ENCODE measurements around the gene ASS1. TPM values are rescaled to one million over a fixed set of nuclear protein-coding genes. Genes with fewer than 3 reads are reported as not detected.

ASS1 gene
- total and polyA plus RNA-seq, 2 of the 13 experiments (the other 11 are each of a cell fraction or from before 2014, with no cell fraction given) = 77.6 to 122 TPM

DNA sequence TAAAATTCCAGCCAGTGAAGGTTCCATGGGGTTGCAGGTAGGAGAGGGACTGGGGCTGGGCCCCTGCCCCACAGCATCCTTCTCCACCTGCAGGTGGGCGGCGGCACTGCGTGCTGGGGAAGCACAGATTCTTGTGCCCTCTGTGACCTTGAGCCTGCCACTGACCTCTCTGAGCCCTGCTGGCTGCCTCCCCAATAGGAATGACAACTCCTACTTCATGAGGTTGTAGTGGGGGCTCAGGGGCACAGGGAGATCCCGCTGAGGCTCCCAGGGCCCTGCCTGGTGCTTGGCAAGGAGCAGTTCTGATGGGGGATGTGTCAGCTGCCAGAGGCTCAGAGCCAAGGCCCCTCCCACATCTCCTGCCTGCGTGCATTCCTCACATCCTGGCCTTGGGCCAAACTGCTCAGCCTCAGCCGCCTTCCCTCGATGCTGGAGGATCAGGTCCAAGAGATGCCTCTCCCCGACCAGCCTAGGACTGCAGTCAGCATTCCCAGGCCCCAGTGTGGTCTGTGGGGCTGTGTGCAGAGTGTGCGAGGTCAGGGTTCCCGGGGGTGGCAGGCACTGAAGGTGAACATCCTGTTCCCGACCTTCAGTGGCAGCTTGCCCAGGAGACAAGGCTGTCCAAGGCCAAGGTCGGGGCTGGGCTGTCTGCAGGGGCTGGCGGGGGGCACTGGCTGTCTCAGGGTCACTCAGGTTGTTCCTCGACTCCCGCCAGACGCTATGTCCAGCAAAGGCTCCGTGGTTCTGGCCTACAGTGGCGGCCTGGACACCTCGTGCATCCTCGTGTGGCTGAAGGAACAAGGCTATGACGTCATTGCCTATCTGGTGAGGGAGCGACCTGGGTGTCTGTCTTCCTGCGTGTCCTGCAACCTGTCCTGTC is 7.0 kb downstream of the ASS1 start (continued):
- TF ChIP-seq, protein P1, sequence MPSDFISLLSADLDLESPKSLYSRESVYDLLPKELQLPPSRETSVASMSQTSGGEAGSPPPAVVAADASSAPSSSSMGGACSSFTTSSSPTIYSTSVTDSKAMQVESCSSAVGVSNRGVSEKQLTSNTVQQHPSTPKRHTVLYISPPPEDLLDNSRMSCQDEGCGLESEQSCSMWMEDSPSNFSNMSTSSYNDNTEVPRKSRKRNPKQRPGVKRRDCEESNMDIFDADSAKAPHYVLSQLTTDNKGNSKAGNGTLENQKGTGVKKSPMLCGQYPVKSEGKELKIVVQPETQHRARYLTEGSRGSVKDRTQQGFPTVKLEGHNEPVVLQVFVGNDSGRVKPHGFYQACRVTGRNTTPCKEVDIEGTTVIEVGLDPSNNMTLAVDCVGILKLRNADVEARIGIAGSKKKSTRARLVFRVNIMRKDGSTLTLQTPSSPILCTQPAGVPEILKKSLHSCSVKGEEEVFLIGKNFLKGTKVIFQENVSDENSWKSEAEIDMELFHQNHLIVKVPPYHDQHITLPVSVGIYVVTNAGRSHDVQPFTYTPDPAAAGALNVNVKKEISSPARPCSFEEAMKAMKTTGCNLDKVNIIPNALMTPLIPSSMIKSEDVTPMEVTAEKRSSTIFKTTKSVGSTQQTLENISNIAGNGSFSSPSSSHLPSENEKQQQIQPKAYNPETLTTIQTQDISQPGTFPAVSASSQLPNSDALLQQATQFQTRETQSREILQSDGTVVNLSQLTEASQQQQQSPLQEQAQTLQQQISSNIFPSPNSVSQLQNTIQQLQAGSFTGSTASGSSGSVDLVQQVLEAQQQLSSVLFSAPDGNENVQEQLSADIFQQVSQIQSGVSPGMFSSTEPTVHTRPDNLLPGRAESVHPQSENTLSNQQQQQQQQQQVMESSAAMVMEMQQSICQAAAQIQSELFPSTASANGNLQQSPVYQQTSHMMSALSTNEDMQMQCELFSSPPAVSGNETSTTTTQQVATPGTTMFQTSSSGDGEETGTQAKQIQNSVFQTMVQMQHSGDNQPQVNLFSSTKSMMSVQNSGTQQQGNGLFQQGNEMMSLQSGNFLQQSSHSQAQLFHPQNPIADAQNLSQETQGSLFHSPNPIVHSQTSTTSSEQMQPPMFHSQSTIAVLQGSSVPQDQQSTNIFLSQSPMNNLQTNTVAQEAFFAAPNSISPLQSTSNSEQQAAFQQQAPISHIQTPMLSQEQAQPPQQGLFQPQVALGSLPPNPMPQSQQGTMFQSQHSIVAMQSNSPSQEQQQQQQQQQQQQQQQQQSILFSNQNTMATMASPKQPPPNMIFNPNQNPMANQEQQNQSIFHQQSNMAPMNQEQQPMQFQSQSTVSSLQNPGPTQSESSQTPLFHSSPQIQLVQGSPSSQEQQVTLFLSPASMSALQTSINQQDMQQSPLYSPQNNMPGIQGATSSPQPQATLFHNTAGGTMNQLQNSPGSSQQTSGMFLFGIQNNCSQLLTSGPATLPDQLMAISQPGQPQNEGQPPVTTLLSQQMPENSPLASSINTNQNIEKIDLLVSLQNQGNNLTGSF (CRISPR knock-in tag; IDR thresholded peaks at IDR 0.05) = no peak
- TF ChIP-seq NFE2L2 (IDR thresholded peaks at IDR 0.05; ENCODE audit: low read length) = no peak
- TF ChIP-seq SIN3A (IDR thresholded peaks at IDR 0.05; ENCODE audit: borderline replicate concordance, low read depth, low read length) = no peak
- TF ChIP-seq THAP11 (CRISPR knock-in tag; IDR thresholded peaks at IDR 0.05) = no peak
- no peak for TF ChIP-seq ZNF619 (CRISPR knock-in tag; IDR thresholded peaks at IDR 0.05)
- TF ChIP-seq, protein P2, sequence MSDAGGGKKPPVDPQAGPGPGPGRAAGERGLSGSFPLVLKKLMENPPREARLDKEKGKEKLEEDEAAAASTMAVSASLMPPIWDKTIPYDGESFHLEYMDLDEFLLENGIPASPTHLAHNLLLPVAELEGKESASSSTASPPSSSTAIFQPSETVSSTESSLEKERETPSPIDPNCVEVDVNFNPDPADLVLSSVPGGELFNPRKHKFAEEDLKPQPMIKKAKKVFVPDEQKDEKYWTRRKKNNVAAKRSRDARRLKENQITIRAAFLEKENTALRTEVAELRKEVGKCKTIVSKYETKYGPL (CRISPR knock-in tag; IDR thresholded peaks at IDR 0.05) = no peak

Data from HepG2 (cell line).